IPS-20b (cell line): ENCODE measurements around the gene RHD.
"Not testable (repeated sequence)": the region's sequence is repeated elsewhere in the genome, so short reads cannot be mapped to it uniquely, and the experiment has no call there.

Experiments used
- H3K27ac ChIP-seq: one replicate; pipeline ENCODE4 v1.5.1; 2013; ENCODE audit warnings: low read length
- H3K27me3 ChIP-seq: 2 replicates; pipeline ENCODE4 v1.6.1; 2013; ENCODE audit warnings: mild to moderate bottlenecking, low read length, inconsistent platforms; ENCODE audit not compliant: insufficient read depth
- H3K36me3 ChIP-seq: 2 replicates; pipeline ENCODE4 v1.6.1; 2013; ENCODE audit warnings: low read depth, mild to moderate bottlenecking, inconsistent platforms, low read length, moderate library complexity; ENCODE audit not compliant: insufficient read depth
- H3K4me1 ChIP-seq: 2 replicates; pipeline ENCODE4 v1.6.1; 2013; ENCODE audit warnings: mild to moderate bottlenecking, control low read depth, inconsistent platforms, low read length, moderate library complexity; ENCODE audit not compliant: insufficient read depth
- H3K4me3 ChIP-seq: 2 replicates; pipeline ENCODE4 v1.5.1; 2013; ENCODE audit warnings: mild to moderate bottlenecking, low read length, inconsistent platforms
- H3K9ac ChIP-seq: 2 replicates; pipeline ENCODE4 v1.6.1; 2013; ENCODE audit warnings: low read depth, mild to moderate bottlenecking, inconsistent platforms, low read length, moderate library complexity
- H3K9me3 ChIP-seq: 2 replicates; pipeline ENCODE4 v1.6.1; 2013; ENCODE audit warnings: mild to moderate bottlenecking, low read depth, low read length, inconsistent platforms; ENCODE audit not compliant: insufficient read depth

RHD gene

DNA sequence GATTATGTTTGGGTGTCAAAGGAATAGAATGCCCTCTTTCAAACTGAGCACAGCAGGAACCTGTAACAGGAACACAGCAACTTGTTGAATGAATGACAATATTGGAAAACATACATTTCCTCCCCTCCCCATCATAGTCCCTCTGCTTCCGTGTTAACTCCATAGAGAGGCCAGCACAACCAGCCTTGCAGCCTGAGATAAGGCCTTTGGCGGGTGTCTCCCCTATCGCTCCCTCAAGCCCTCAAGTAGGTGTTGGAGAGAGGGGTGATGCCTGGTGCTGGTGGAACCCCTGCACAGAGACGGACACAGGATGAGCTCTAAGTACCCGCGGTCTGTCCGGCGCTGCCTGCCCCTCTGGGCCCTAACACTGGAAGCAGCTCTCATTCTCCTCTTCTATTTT lies at the start of gene RHD:
TSS of gene RHD (plus strand) at position 272 of the 400 bp plus-strand sequence. CDS start at position 311, 39 bp downstream.
- not testable (repeated sequence) for H3K27ac ChIP-seq, H3K4me1 ChIP-seq

DNA sequence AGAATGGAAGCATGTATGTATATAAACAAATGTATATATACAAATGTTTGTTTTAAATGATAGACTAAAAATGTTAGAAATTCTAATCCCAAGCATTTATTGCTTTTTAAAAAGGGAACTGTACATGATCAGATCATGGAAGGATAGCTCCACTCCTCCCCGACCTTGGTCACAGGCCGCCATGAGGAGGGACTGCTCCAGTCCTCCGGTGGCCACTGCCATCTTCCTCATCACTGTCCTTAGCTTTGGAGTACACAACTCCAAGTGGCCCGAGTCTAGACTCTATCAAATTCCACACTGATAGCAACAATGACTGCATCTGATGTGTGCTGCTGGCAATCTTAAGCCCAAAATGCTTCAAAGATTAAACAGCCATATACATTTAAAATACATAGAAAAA lies 49.7 kb upstream of the RHD start:
- peaks cover 58% of the 10 kb centered on the region for H3K36me3 ChIP-seq

More for the DNA sequence above, at the start of gene RHD:
- not testable (repeated sequence) for H3K36me3 ChIP-seq, H3K4me3 ChIP-seq, H3K27me3 ChIP-seq, H3K9me3 ChIP-seq, H3K9ac ChIP-seq

DNA sequence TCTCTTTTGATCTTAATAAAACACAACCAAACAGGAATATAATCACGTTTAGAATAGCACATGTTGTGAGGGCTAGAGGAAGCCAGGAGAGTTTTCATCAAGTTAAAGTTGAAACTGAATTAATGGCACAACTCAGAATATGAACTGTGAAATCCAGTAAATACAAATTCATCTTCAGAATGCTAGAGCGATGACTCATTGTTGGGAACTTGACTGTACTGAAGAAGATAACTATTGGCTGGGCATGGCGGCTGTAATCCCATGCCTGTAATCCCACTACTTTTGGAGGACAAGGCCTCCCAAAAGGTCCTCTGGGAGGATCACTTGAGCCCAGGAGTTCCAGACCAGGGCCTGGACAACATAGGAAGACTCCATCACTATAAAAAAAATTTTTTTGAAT lies 48.8 kb upstream of the RHD start:
- H3K36me3 ChIP-seq: peaks cover 67% of the 10 kb centered on the region
- no peaks in the 10 kb centered on the region for H3K27me3 ChIP-seq
- H3K4me1 ChIP-seq: no peaks in the 10 kb centered on the region
- H3K9me3 ChIP-seq: no peaks in the 10 kb centered on the region
- no peak overlapping the region for H3K27ac ChIP-seq
- no peak overlapping the region for H3K9ac ChIP-seq
- H3K4me3 ChIP-seq: no peak overlapping the region

More for the DNA sequence above, 49.7 kb upstream of the RHD start:
- Histone ChIP-seq H3K27me3 (no peaks in the 10 kb centered on the region), H3K4me1 (no peaks in the 10 kb centered on the region), H3K9me3 (no peaks in the 10 kb centered on the region), H3K9ac (no peak overlapping the region), H3K4me3 (no peak overlapping the region), H3K27ac (no peak overlapping the region)

DNA sequence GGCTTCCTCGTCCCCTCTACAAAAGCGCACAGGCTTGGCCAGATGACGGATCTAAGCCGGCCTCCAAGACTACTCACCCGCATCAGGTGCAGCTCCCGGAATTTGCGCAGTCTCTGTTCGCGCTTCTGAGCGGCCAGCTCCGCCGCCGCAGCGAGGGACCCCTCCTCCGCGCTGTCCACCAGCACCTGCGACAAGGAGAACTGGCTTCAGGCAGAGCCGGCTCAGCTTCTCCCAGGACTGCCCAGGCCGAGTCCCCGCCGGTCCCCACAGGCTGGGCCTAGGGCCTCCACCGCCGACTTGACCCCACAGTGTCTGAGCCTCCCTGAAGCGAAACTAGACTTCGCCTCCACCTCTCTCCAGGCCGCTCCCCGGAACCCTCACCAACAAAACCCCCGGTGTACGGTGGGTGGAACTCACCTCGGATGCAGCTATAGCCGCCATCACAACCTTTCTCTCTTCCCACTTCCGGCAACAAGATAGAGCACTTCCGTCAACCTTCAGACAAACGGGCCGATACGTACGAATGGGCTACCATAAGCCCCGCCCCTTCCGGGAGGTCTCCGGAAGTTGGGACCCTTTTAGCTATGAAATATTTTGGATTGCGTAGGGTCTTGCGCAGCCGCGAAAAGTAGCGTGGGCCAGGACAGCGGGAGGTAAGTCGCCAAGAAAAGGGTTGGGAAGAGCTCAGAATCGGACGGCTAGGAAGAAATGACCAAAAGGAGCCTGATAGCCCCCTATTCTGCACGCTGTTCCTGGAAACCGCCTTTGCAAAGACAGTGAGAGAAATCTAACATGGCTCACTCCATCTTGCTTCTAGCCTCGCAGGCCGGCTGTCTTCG lies 40.1 kb upstream of the RHD start, which contains the start of gene SYF2:
TSS of gene SYF2 (minus strand) at position 476 of the 839 bp plus-strand sequence. CDS start at position 441, 35 bp downstream.
- Histone ChIP-seq H3K4me1 (peaks cover 9% of the 10 kb centered on the region; the same call in 1 of the 2 replicates), H3K4me3 (peak within 1 kb of the TSS; percentile 86), H3K9ac (peak within 1 kb of the TSS; percentile 95), H3K9me3 (no peaks in the 10 kb centered on the region), H3K27ac (peak within 1 kb of the TSS; percentile 37), H3K27me3 (no peaks in the 10 kb centered on the region), H3K36me3 (peaks cover 41% of the 10 kb centered on the region)

DNA sequence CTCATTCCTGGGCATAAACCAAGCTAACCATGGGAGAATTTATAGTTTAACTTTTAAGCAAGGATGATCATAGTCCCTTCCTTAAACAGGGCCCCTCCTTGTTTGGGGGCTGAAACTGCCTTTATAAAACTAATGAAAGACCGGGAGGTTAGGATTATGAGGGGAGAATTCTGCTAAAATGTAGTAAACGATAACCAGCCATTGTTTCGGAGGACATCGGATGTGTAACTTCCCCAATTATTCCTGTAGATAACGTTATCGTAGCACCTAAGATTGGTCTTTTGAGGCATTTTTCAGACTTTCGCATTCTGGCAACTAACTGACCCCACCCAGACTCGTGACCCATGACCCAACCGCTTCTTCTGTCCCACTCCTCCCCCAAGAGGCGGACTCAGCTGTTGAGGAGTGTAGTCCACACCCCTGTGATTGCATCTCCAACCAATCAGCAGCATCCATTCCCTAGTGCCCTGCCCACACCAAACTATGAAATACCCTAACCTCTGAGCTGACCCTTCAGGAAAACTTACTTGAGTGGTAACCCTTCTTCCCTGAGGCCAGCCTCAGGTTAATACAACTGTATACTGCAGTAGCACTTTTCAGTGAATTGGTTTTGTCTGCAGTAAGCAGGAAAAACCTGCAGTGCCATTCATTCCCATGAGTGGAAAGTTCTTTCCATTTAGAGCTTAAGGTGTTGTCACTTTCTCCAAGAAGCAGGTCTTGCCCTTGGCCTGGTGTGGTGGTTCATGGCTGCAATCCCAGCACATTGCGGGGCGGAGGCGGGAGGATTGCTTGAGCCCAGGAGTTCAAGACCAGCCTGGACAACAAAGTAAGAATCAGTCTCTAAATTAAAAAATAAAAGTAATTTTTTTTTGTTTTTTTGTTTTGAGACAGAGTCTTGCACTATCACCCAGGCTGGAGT lies 39.2 kb upstream of the RHD start:
- H3K27me3 ChIP-seq: no peaks in the 10 kb centered on the region
- H3K4me1 ChIP-seq: peaks cover 9% of the 10 kb centered on the region; the same call in 1 of the 2 replicates

DNA sequence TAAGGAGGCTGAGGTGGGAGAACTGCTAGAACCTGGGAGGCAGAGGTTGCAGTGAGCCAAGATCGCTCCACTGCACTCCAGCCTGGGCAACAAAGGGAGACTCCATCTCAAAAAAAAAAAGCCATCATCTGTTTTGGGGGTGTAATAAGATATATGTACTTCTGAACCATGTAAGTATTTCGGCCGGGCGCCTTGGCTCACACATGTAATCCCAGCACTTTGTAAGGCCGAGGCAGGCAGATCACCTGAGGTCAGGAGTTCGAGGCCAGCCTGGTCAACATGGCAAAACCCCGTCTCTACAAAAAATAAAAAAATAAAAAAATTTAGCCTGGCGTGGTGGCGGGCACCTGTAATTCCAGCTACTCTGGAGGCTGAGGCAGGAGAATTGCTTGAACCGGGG lies 36.9 kb upstream of the RHD start:
- not testable (repeated sequence) for H3K9me3 ChIP-seq, H3K27ac ChIP-seq, H3K27me3 ChIP-seq, H3K4me3 ChIP-seq, H3K4me1 ChIP-seq, H3K9ac ChIP-seq
- peaks cover 11% of the 10 kb centered on the region; the same call in 1 of the 2 replicates for H3K36me3 ChIP-seq

More for the DNA sequence above, 39.2 kb upstream of the RHD start:
- peak overlapping the region; percentile 95 for H3K9ac ChIP-seq
- no peaks in the 10 kb centered on the region for H3K9me3 ChIP-seq
- H3K27ac ChIP-seq: peak overlapping the region; percentile 37
- peak overlapping the region; percentile 86 for H3K4me3 ChIP-seq
- H3K36me3 ChIP-seq: peaks cover 32% of the 10 kb centered on the region; the same call in 1 of the 2 replicates

DNA sequence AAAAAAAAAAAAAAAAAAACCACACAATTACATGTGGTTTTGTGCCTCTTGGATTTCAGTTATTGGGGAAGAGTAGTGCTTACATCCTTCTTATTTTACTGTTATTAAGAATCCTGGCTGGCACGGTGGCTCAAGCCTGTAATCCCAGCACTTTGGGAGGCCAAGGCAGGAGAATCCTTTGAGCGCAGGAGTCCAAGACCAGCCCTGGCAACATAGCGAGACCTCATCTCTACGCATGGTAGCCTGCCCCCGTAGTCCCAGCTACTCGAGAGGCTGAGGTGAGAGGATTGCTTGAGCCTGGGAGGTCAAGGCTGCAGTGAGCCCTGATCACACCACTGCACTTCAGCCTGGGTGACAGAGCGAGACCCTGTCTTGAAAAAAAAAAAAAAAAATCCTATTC lies 36.0 kb upstream of the RHD start:
- not testable (repeated sequence) for H3K9ac ChIP-seq, H3K9me3 ChIP-seq, H3K4me3 ChIP-seq, H3K36me3 ChIP-seq, H3K27me3 ChIP-seq, H3K27ac ChIP-seq, H3K4me1 ChIP-seq

DNA sequence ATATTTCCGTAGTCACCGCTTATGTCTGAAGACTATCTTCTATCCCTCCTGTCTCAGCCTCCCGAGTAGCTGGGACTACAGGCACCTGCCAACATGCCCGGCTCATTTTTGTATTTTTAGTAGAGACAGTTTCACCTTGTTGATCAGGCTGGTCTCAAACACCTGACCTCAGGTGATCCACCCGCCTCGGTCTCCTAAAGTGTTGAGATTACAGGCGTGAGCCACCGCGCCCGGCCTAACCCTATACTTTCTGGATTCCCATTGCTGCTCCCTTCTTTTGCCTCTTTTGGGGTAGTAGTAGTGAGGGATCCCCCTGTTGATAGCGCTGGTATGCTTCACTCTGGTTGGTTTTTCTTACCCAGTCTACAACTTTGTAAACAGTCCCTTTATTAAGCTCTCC lies 34.3 kb upstream of the RHD start:
- Histone ChIP-seq H3K4me1 (peaks cover 3% of the 10 kb centered on the region; the same call in 1 of the 2 replicates), H3K27me3 (no peaks in the 10 kb centered on the region), H3K27ac (no peak overlapping the region), H3K36me3 (peaks cover 18% of the 10 kb centered on the region), H3K9me3 (no peaks in the 10 kb centered on the region), H3K4me3 (no peak overlapping the region), H3K9ac (no peak overlapping the region)

DNA sequence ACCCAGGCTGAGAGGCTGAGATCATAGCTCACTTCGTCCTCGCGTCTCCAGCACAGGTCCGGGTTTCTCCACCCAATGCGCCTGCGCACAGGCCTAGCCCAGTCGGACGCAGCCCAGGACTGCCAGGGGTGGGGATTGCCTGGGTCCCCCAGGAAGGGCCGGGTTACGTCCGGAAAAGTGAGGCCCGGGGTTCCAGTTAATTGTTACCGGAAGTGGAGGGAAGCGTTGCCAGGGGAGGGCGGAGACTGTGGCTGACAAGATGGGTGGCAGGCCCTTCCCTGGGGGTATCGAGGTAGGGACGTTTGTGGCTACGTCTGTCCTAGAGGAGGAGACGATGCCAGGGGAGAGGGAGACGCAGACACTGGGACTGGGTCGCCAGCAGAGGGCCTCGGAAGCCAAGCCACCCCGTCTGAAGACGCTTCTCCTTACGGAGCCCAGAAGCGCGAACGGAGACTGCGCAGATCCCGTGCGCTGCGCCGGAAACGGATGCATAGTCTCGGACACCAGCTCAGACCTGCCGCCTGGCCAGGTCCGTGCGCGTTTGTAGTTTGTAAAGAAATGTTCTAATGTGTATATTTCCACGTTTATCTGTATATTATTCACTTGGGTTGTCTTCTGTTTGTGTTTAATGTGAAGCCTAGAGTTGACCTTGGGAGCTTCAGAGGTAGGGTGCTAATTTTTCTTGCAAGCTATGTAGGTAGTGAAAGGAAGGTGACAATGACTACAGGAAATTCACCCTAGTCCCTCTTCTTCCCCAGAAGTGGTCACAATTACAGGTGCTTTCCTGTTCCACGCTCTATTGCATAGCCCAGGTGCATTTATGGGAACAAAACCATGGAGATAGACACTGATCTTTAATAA lies 32.4 kb upstream of the RHD start:
- Histone ChIP-seq H3K4me3 (peak overlapping the region; percentile 76), H3K27ac (peak overlapping the region; percentile 13), H3K9ac (peak overlapping the region; percentile 82; the same call in 1 of the 2 replicates), H3K27me3 (no peaks in the 10 kb centered on the region), H3K9me3 (no peaks in the 10 kb centered on the region), H3K36me3 (peaks cover 33% of the 10 kb centered on the region), H3K4me1 (no peaks in the 10 kb centered on the region; the same call in 1 of the 2 replicates)

DNA sequence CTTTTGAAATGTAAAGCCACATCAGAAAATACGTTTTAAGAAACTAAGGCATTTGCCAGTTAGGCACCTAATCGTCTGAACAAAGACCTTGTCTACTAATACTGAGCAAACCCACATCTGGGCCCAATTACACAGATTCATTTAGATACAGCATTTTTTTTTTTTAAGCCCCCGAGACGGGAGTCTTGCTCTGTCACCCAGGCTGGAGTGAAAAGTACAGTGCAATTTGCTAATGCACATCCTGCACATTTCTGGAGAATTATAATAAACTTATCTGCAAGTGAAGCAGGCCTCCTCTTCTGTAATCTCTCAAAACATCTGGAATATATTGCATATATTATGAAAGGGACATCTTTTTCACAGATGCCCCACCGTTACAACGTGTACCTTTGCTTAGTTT lies 28.4 kb upstream of the RHD start:
- H3K4me1 ChIP-seq: no peaks in the 10 kb centered on the region; the same call in 1 of the 2 replicates
- no peak overlapping the region for H3K4me3 ChIP-seq
- no peak overlapping the region for H3K27ac ChIP-seq
- peaks cover 41% of the 10 kb centered on the region for H3K36me3 ChIP-seq
- H3K9ac ChIP-seq: no peak overlapping the region
- no peaks in the 10 kb centered on the region for H3K27me3 ChIP-seq
- no peaks in the 10 kb centered on the region for H3K9me3 ChIP-seq

DNA sequence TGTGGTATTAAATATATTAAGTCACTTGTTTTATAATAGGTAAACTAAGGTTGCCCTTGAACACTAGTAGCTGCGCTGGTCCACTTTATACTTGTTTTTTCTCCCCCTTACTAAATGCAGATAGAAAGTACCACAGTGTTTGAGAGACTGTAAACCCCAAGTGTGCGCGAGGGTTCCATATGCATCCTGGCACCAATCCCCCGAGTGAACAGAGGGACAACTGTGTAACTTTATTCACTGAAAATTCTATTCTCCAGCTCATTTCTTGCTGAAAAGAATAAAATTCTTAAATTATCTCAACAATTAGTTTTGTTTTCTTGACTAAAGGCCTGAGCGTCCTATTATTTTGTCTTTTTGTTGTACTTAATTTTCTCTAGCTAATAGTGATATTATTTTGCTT lies 26.9 kb upstream of the RHD start:
- Histone ChIP-seq H3K4me3 (peak overlapping the region; percentile 84), H3K4me1 (no peaks in the 10 kb centered on the region; the same call in 1 of the 2 replicates), H3K27ac (no peak overlapping the region), H3K36me3 (peaks cover 41% of the 10 kb centered on the region), H3K9ac (no peak overlapping the region), H3K9me3 (no peaks in the 10 kb centered on the region), H3K27me3 (no peaks in the 10 kb centered on the region)
